CD4-positive, alpha-beta T cell treated with Interferon alpha-2 for 1 hour (primary cell): ENCODE data around the gene CTAGE15.
A peak's percentile ranks its signal among the peaks of the same experiment; 100 is the strongest.
"Not testable (repeated sequence)": the region's sequence is repeated elsewhere in the genome, so short reads cannot be mapped to it uniquely, and the experiment has no call there.

Experiments
- DNase-seq, 2 donors: peaks; one replicate each; pipeline ENCODE4 v3.0.0-alpha.2; 2020 to 2022

CTAGE15 gene

GRCh38 chr7:143571501-143571900 is at the start of gene CTAGE15:
Gene CTAGE15, plus strand, starts transcription at chr7:143571801. Its CDS starts 17 bp downstream, at chr7:143571818.
- DNase-seq = not testable (repeated sequence)

- DNase-seq = not testable (repeated sequence)
Measured at GRCh38 chr7:143522309-143522916, 49.2 kb upstream of the CTAGE15 start.

- DNase-seq = not testable (repeated sequence)
Measured at GRCh38 chr7:143531169-143531926, 40.3 kb upstream of the CTAGE15 start.

DNA sequence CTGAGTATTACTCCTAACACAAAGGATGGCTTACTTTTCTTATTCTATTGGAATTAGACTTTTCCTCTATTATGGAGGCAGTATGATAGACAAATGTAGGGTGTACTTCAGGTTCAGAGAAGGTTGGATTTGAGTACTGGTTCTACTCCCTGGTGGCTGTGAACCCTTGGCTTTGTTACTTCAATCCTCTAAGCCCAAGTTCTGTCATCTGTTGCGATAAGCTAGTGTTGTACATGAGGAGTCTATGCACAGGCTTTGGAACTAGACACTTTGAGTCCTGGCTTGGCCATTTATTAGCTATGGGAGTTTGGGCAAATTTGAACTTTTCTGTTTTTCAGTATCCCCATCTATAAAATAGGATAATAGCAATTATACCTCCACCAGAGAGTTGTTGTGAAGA is 39.7 kb upstream of the CTAGE15 start:
- not testable (repeated sequence) for DNase-seq

DNA sequence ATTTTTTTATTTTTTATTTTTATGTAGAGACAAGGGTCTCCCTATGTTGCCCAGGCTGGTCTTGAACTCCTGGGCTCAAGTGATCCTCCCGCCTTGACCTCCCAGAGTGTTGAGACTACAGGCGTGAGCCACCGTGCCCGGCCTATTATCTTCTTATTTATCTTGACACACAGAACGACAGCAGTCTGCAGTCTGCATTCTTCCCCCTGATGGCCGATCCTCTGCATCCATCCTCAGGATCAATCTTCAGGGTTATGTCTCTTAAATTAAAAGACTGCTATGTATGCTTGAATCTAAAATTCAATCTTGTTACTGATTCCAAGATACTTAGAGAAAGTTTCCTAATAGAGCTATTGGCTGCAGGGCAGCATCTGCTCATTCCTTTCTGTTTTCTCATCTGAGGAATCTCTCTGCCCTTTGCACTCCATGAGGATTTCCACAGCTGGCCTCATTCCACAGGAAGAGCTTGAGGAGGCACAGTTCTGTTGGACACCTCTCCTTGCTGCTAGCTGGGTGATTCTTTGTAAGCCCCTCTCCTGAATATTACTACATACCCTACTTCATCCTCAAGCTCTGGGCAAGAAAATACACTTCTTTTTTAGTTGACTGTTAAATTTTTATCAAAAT is 38.3 kb upstream of the CTAGE15 start:
- DNase-seq = not testable (repeated sequence)

DNA sequence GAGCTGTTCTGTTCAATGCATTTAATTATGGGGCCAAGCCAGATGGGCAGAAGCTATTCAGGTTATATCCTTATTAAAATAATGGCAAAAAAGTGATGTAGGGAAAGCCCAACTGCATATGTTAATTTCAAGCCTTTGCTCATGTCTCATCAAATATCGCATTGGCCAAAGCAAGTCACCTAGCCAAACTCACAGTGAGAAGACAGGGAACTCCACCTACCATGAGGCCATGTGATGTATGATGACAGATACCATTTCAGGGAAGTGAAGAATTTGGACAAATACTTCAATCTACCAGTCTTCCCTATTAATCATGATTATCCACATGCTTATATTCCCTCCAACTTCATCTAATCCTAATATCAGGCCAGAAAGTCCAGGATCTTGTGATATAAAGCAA is 35.2 kb upstream of the CTAGE15 start:
- DNase-seq = not testable (repeated sequence)

- not testable (repeated sequence) for DNase-seq
Measured at GRCh38 chr7:143543288-143544038, 28.1 kb upstream of the CTAGE15 start.

DNA sequence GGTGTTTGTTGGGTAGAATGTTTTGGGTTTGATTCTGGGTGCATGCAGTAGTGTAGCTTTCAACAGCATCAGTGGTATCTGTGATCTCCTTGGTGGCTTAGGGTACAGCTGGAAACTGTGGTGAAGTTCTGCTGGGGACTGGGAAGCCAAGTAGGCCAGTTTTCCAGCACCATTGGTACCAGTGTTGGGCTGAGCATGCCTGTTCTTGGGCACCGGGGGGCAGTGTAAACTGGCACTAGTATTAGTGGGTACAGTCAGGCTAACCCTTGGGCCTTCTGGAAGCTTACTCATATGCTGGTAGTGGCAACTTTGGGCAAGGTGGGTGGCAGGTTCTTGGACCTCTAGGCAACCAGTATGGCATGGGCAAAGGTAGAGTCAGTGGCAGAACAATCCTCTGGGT is 15.6 kb upstream of the CTAGE15 start:
- not testable (repeated sequence) for DNase-seq

GRCh38 chr7:143563306-143563705 is 8.3 kb upstream of the CTAGE15 start:
- DNase-seq = peak in 1 of 2 donors; percentile 2

- DNase-seq = not testable (repeated sequence)
Measured at GRCh38 chr7:143566001-143566400, 5.6 kb upstream of the CTAGE15 start.

DNA sequence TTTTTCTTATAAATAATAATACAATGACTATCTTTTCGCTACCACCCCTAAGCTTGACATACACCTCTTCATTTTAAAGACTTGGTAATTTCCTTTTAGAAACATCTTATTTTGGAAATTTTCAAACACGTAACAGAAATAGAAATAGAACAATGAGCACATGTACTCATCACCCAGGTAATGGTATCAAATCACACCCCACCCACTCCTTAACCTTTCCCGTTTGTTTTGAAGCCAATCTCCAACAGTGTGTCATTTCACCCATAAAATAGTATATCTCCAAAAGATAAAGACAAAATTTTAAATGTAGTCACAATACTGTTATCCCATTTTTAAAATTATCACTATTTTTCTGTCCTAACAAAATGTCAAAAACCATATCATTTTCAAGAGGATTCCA is 16.6 kb downstream of the CTAGE15 start:
- DNase-seq = not testable (repeated sequence)

DNA sequence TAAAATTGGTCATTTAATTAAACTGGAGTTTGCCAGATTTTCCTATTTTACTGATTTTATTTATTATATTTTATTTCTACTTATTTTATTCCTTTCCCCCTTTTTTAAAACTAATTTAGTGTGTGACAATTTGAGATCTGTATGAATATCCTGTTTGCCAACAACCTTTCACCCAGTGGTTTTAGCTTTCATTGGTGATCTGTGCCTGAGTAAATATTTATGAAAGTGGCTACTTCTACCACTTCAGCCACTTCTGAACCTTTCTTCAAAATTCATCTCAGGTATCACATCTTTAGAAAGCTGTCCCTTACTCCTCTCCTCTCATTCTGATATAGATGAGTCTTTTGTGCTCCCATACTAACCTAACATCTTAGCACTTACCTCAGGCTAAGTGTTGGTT is 18.3 kb downstream of the CTAGE15 start:
- DNase-seq = not testable (repeated sequence)

GRCh38 chr7:143598086-143598485 is 26.5 kb downstream of the CTAGE15 start:
- DNase-seq = not testable (repeated sequence)

DNA sequence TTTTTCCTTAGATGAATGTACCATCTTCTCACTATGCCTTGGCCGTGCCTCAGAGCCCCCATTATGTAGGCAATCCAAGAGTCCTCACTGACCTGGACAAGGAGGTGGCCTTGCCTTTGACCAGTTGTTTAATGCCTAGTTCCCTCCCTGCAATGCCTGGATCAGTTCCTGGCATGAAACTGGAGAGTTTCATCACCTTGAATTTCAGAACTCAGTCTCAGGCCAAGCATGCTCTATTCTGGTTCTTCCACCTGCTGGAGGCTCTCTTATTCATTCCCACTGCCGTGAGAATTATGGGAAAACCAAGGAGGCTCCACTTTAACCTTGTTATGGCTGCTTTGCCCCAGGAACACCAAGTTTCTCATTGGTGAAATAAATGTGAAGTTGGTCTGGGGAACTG is 31.9 kb downstream of the CTAGE15 start:
- DNase-seq = not testable (repeated sequence)

- DNase-seq = not testable (repeated sequence)
Measured at GRCh38 chr7:143606088-143606487, 34.5 kb downstream of the CTAGE15 start.

DNA sequence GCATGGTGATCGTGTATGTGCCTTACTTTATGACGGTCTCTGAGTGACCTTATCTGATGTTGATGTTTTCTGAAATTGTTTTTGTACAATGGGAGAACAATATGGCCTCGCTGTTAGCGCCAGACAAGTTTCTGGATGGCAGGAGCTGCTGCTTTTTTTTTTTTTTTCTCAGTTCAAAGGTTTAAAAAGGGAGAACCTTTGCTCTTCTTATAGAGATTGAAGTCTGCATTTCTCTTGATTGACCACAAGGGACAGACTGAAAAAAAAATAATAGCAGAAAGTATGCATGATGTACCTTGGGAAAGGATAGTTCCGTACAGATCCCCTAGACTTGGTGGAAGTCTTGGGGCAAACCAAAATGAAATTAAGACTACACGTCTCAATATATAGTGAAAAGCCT is 43.9 kb downstream of the CTAGE15 start:
- DNase-seq = not testable (repeated sequence)

DNA sequence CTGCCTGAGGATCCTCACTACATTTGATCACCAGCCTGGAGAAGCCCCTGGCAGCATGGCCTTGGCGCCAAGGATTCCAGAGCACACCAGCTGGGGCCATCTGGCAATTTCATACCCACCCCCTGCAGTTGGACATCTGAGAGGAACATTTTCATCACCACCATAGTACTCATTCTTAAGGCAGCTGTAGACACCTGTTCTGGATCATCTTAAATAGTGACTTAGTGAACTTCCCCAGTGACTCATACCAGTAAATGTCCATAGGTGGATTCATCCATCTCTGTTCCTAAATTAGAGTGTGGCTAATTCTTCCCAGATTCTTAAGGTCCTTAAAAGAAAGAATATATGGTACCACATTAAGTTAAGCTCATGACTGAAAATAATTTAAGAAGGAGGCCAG is 45.6 kb downstream of the CTAGE15 start:
- not testable (repeated sequence) for DNase-seq

DNA sequence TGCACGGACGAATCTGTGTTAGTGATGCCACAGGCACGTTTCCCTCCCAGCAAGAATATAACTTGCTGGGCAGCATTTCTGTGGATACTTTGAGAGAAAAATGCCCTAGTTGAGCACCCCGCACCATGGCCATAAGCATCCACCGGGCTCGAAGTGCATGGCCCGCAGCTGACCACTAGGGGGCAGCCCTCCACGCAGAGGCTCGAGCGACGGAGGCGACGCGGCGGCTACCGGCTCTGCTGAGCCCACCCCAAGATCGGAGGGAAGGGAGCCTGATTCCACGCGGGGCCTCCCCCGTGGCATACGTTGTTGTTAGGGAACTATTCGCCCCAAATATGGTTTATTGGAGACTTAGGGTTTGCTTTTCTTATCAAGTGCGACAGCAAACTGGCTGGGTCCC is 48.5 kb downstream of the CTAGE15 start:
- not testable (repeated sequence) for DNase-seq

DNA sequence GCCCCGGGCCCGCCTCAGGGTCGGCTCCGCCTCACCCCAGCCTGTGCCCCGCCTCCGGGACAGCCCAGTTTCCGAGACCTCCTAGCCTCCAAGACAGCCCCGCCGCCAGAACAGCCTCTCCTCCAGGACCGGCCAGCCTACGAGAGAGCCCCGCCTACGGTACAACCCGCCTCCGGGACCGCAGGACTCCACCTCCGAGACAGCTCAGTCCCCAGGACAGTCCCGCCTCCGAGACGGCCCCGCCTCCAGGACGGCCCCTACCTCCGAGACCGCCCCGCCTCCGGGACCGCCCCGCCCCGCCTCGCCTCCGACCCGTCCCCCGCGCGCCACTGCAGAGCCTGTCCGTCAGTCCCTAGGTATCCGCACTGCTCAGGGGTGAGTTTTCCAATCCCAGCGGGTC is 49.0 kb downstream of the CTAGE15 start, which contains the start of gene TCAF2:
Gene TCAF2, plus strand, starts transcription at position 329 of the 400 bp plus-strand sequence.
- peak in 1 of 2 donors; percentile 79 for DNase-seq

DNA sequence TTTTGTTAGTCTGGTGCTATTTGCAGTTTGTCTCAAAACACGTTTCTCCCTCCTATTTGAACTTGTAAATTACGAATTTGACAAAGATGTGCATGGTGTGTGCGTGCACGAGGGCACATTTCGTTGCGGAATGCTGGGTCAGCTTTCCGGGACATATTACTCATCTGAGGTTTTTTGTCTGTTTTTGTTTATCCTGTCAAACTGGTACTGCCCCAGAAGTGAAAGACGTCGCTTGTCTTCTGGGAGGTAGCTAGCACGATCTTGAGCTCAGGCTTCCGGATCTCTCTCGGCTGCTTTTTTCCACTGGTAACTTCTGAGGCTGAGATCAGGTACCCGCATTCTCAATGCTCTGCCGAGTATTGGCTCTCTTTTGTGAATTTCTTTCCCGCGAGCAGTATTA is 49.6 kb downstream of the CTAGE15 start:
- DNase-seq = not testable (repeated sequence)

GRCh38 chr7:143622130-143622529 is 50.5 kb downstream of the CTAGE15 start:
- DNase-seq = not testable (repeated sequence)
